ENCODE data around the gene XPNPEP3.

Gene XPNPEP3

GRCh38 chr22:40976866-40977700, 120.1 kb downstream of the XPNPEP3 start:
- in situ Hi-C loops (cut with HindIII; ENCODE audit: low sequenced_read_pairs) = no loop called here
- TF ChIP-seq, protein P1, sequence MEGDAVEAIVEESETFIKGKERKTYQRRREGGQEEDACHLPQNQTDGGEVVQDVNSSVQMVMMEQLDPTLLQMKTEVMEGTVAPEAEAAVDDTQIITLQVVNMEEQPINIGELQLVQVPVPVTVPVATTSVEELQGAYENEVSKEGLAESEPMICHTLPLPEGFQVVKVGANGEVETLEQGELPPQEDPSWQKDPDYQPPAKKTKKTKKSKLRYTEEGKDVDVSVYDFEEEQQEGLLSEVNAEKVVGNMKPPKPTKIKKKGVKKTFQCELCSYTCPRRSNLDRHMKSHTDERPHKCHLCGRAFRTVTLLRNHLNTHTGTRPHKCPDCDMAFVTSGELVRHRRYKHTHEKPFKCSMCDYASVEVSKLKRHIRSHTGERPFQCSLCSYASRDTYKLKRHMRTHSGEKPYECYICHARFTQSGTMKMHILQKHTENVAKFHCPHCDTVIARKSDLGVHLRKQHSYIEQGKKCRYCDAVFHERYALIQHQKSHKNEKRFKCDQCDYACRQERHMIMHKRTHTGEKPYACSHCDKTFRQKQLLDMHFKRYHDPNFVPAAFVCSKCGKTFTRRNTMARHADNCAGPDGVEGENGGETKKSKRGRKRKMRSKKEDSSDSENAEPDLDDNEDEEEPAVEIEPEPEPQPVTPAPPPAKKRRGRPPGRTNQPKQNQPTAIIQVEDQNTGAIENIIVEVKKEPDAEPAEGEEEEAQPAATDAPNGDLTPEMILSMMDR (IDR thresholded peaks at IDR 0.05; ENCODE audit: low read depth, low read length, missing control alignments) = no peak
- no peak overlapping the region for H3K4me3 ChIP-seq (ENCODE audit: low read depth, low read length)

GRCh38 chr22:40979198-40979597, 122.2 kb downstream of the XPNPEP3 start:
- DNase-seq (ENCODE audit: low read depth) = no peak
- TF ChIP-seq, protein P1 (IDR thresholded peaks at IDR 0.05; ENCODE audit: low read depth, low read length, missing control alignments) = no peak
- no peak overlapping the region for H3K4me3 ChIP-seq (ENCODE audit: low read depth, low read length)
- in situ Hi-C loops (cut with HindIII; ENCODE audit: low sequenced_read_pairs) = no loop called here

More at GRCh38 chr22:40976866-40977700, 120.1 kb downstream of the XPNPEP3 start:
- no peak for DNase-seq (ENCODE audit: low read depth)

DNA sequence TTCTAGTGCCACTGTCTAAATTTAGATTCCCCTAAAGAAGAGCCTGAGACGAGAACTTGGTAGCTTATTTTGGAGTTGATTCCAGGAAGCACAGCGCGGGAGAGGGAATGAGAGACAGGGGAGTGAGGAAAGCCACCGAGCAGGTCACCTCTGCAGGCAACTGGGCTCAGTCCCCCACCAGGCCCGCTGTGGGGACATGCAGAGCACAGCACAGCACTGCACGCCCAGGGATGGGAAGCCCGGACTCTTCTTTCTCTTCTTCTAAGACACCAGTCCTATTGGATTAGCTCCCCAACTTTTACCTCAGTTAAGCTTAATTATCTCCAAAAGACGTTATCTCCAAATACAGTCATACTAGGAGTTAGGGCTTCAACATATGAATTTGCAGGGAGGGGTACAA, 122.9 kb downstream of the XPNPEP3 start:
- no peak overlapping the region for H3K4me3 ChIP-seq (ENCODE audit: low read depth, low read length)
- TF ChIP-seq, protein P1 (IDR thresholded peaks at IDR 0.05; ENCODE audit: low read depth, low read length, missing control alignments) = no peak
- in situ Hi-C loops (cut with HindIII; ENCODE audit: low sequenced_read_pairs) = no loop called here
- DNase-seq (ENCODE audit: low read depth) = no peak

Measured in astrocyte of the cerebellum (primary cell).